Endodermal cell (in vitro differentiated cells): Measurements from ENCODE around the gene RPS10. TPM values are rescaled to one million over a fixed set of nuclear protein-coding genes. Genes with fewer than 3 reads are reported as not detected.

ENCODE experiments used
- DNase-seq: peaks from one replicate; pipeline ENCODE4 v3.0.0-alpha.2; 2017
- H3K27ac ChIP-seq: 2 replicates; pipeline ENCODE4 v1.5.1; 2013; ENCODE audit warnings: mild to moderate bottlenecking, low read depth, low read length, moderate library complexity
- H3K27me3 ChIP-seq: 2 replicates; pipeline ENCODE4 v1.6.1; 2013; ENCODE audit warnings: mild to moderate bottlenecking, low read length, moderate library complexity; ENCODE audit not compliant: insufficient read depth, control insufficient read depth, poor library complexity, severe bottlenecking
- H3K36me3 ChIP-seq: 2 replicates; pipeline ENCODE4 v1.7.0; 2013; ENCODE audit warnings: mild to moderate bottlenecking, low read length, moderate library complexity; ENCODE audit not compliant: control insufficient read depth, insufficient read depth
- H3K4me1 ChIP-seq: one replicate; pipeline ENCODE4 v1.7.0; 2013; ENCODE audit warnings: low read length; ENCODE audit not compliant: control insufficient read depth, insufficient read depth
- H3K4me3 ChIP-seq: 2 replicates; pipeline ENCODE4 v1.5.1; 2013; ENCODE audit warnings: mild to moderate bottlenecking, low read length, moderate library complexity
- H3K9ac ChIP-seq: 2 replicates; pipeline ENCODE4 v1.6.1; 2013; ENCODE audit warnings: mild to moderate bottlenecking, low read length, moderate library complexity; ENCODE audit not compliant: poor library complexity, severe bottlenecking; ENCODE audit errors: extremely low read depth
- H3K9me3 ChIP-seq: 2 replicates; pipeline ENCODE4 v1.6.1; 2013; ENCODE audit warnings: mild to moderate bottlenecking, low read length, moderate library complexity; ENCODE audit not compliant: control insufficient read depth
- H3K27ac Mint-ChIP-seq: 2 replicates; pipeline ENCODE4 v1.8.0; 2020; ENCODE audit warnings: mixed read lengths
- H3K27me3 Mint-ChIP-seq: 2 replicates; pipeline ENCODE4 v1.8.0; 2021; ENCODE audit warnings: mild to moderate bottlenecking, mixed read lengths; ENCODE audit not compliant: insufficient read depth
- H3K36me3 Mint-ChIP-seq: 2 replicates; pipeline ENCODE4 v1.8.0; 2020; ENCODE audit warnings: low read depth, mixed read lengths
- H3K4me1 Mint-ChIP-seq: 2 replicates; pipeline ENCODE4 v1.8.0; 2020; ENCODE audit warnings: mixed read lengths
- H3K4me3 Mint-ChIP-seq: 2 replicates; pipeline ENCODE4 v1.8.0; 2020; ENCODE audit warnings: mild to moderate bottlenecking, moderate library complexity, mixed read lengths
- H3K9me3 Mint-ChIP-seq: 2 replicates; pipeline ENCODE4 v1.8.0; 2020; ENCODE audit warnings: mild to moderate bottlenecking, mixed read lengths
- WGBS, 2 experiments: methylation state at CpG; one replicate each; pipeline versions ENCODE4 v1.1.5 to v1.1.7; 2013; ENCODE audit warnings: missing lambda C conversion rate in 2 of 2, mixed read lengths in 1 of 2; ENCODE audit not compliant: insufficient coverage in 1 of 2, insufficient read length in 1 of 2; 5-methylcytosine and 5-hydroxymethylcytosine counted together
- long read RNA-seq, 4 experiments: library from polyadenylated mRNA in 2 of 4; library from RNA in 1 of 4; library from capped mRNA in 1 of 4; stranded (forward) in 3 of 4; unstranded in 1 of 4; transcript quantifications; one replicate each; pipeline ENCODE4 v2.0.0, GENCODE V29; 2020 to 2021; ENCODE audit warnings: inconsistent platforms in 1 of 4
- polyA plus RNA-seq, 2 experiments: library from polyadenylated mRNA; stranded (reverse); fragments of 50-300 nt; gene quantifications; one replicate each; pipeline ENCODE4 v1.2.3, GENCODE V29; 2013
- total RNA-seq, 2 donors: library from RNA; stranded (reverse); fragmentation: NEBNext Ultra II Directional in 1 of 2; extraction: Animal tissue kit (Norgen Biotek cat#: 25700) in 1 of 2; gene quantifications; 2 replicates in 1 of 2; 3 replicates in 1 of 2; pipeline ENCODE4 v1.2.1, GENCODE V29; 2021
- TF ChIP-seq, protein P1 (sequence below): fragments of 200-600 bp; sonication (generic); conservative IDR thresholded peaks from 2 replicates; pipeline ENCODE4 v1.5.0; 2021; ENCODE audit warnings: antibody characterized with exemption, mild to moderate bottlenecking

RPS10 gene
- 1,000 to 10,000 TPM; 1,892 to 2,030 TPM for total RNA-seq
- 2,352 TPM for polyA plus RNA-seq (2013, experiment 1 of 2)
- 2,233 TPM for polyA plus RNA-seq (2013, experiment 2 of 2)
- long read RNA-seq, experiment 1, transcript RPS10-209 (6 exons, 588 nt), result major isoform, 469 of 856 reads
- long read RNA-seq, experiment 1, transcript RPS10-206 (6 exons, 781 nt), result minor isoform, 19 of 856 reads
- long read RNA-seq, experiment 1, partial matches to known transcripts, result 354 of 856 reads
- long read RNA-seq, experiment 1, other reads (novel, unspliced or antisense), result 13 of 856 reads
- long read RNA-seq, experiment 2, transcript RPS10-209 (6 exons, 588 nt), result major isoform, 205 of 261 reads
- long read RNA-seq, experiment 2, transcript RPS10-206 (6 exons, 781 nt), result minor isoform, 34 of 261 reads
- long read RNA-seq, experiment 2, partial matches to known transcripts, result 22 of 261 reads
- long read RNA-seq, experiment 2, other reads (novel, unspliced or antisense), result 0 of 261 reads
- long read RNA-seq, experiment 3, transcript RPS10-209 (6 exons, 588 nt), result major isoform, 343 of 410 reads
- long read RNA-seq, experiment 3, transcript RPS10-206 (6 exons, 781 nt), result minor isoform, 41 of 410 reads
- long read RNA-seq, experiment 3, partial matches to known transcripts, result 23 of 410 reads
- long read RNA-seq, experiment 3, other reads (novel, unspliced or antisense), result 2 of 410 reads
- long read RNA-seq, experiment 4, transcript RPS10-206 (6 exons, 781 nt), result major isoform, 114 of 124 reads
- long read RNA-seq, experiment 4, transcript RPS10-209 (6 exons, 588 nt), result minor isoform, 6 of 124 reads
- long read RNA-seq, experiment 4, partial matches to known transcripts, result 0 of 124 reads
- long read RNA-seq, experiment 4, other reads (novel, unspliced or antisense), result 4 of 124 reads

- Histone ChIP-seq H3K4me3 (peak within 1 kb of the TSS; percentile 100), H3K27me3 (no peaks in the 10 kb centered on the region), H3K9me3 (peaks cover 12% of the 10 kb centered on the region), H3K36me3 (peaks cover 46% of the 10 kb centered on the region), H3K4me1 (no peaks in the 10 kb centered on the region), H3K9ac (peak within 1 kb of the TSS; percentile 100), H3K27ac (peak within 1 kb of the TSS; percentile 91)
- Mint-ChIP-seq H3K4me3 (peak within 1 kb of the TSS; percentile 99), H3K4me1 (peaks cover 4% of the 10 kb centered on the region), H3K27me3 (no peaks in the 10 kb centered on the region), H3K27ac (peak within 1 kb of the TSS; percentile 100), H3K9me3 (peaks cover 17% of the 10 kb centered on the region), H3K36me3 (peaks cover 45% of the 10 kb centered on the region)
- peak; percentile 97 for DNase-seq
- TF ChIP-seq, protein P1, sequence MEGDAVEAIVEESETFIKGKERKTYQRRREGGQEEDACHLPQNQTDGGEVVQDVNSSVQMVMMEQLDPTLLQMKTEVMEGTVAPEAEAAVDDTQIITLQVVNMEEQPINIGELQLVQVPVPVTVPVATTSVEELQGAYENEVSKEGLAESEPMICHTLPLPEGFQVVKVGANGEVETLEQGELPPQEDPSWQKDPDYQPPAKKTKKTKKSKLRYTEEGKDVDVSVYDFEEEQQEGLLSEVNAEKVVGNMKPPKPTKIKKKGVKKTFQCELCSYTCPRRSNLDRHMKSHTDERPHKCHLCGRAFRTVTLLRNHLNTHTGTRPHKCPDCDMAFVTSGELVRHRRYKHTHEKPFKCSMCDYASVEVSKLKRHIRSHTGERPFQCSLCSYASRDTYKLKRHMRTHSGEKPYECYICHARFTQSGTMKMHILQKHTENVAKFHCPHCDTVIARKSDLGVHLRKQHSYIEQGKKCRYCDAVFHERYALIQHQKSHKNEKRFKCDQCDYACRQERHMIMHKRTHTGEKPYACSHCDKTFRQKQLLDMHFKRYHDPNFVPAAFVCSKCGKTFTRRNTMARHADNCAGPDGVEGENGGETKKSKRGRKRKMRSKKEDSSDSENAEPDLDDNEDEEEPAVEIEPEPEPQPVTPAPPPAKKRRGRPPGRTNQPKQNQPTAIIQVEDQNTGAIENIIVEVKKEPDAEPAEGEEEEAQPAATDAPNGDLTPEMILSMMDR, result no peak
- WGBS, 2 experiments, result 2 to 5% methylated on average over 12 to 55 of the region's 58 CpGs
Observed at GRCh38 chr6:34425498-34426410, at the start of gene RPS10. Gene RPS10, minus strand, starts transcription at chr6:34426069. Its CDS starts 848 bp downstream, at chr6:34425221.

- Mint-ChIP-seq H3K27ac (no peak overlapping the region), H3K4me3 (no peak overlapping the region), H3K27me3 (no peaks in the 10 kb centered on the region), H3K36me3 (peaks cover 2% of the 10 kb centered on the region), H3K9me3 (peaks cover 15% of the 10 kb centered on the region), H3K4me1 (no peaks in the 10 kb centered on the region)
- TF ChIP-seq, protein P1, result no peak
- Histone ChIP-seq H3K9me3 (peaks cover 14% of the 10 kb centered on the region), H3K4me3 (no peak overlapping the region), H3K27ac (peak overlapping the region; percentile 22), H3K36me3 (no peaks in the 10 kb centered on the region), H3K27me3 (no peaks in the 10 kb centered on the region), H3K9ac (no peak overlapping the region), H3K4me1 (no peaks in the 10 kb centered on the region)
- 64 to 84% methylated on average over 5 of the region's 5 CpGs for WGBS, 2 experiments
- DNase-seq, result no peak
Observed at GRCh38 chr6:34475238-34475682, 49.4 kb upstream of the RPS10 start.

GRCh38 chr6:34474754-34475153 lies 48.9 kb upstream of the RPS10 start:
- Histone ChIP-seq H3K4me3 (no peak overlapping the region), H3K9ac (no peak overlapping the region), H3K27me3 (no peaks in the 10 kb centered on the region), H3K36me3 (no peaks in the 10 kb centered on the region), H3K9me3 (peaks cover 14% of the 10 kb centered on the region), H3K4me1 (no peaks in the 10 kb centered on the region), H3K27ac (no peak overlapping the region)
- H3K9me3 Mint-ChIP-seq, result peaks cover 15% of the 10 kb centered on the region
- H3K27ac Mint-ChIP-seq, result no peak overlapping the region
- no peak overlapping the region for H3K4me3 Mint-ChIP-seq
- WGBS, 2 experiments, result 91 to 100% methylated on average over 1 to 2 of the region's 2 CpGs
- TF ChIP-seq, protein P1, result no peak
- no peaks in the 10 kb centered on the region for H3K4me1 Mint-ChIP-seq
- H3K27me3 Mint-ChIP-seq, result no peaks in the 10 kb centered on the region
- peaks cover 2% of the 10 kb centered on the region for H3K36me3 Mint-ChIP-seq
- no peak for DNase-seq
